GM18517 (cell line): ENCODE data around the gene RGL4.

Experiments used
- ATAC-seq: cut with Tn5 transposase; IDR thresholded peaks from one replicate; pipeline ENCODE4 v1.9.1; 2021; ENCODE audit warnings: mild to moderate bottlenecking, moderate library complexity; ENCODE audit not compliant: unreplicated experiment

The RGL4 gene

DNA sequence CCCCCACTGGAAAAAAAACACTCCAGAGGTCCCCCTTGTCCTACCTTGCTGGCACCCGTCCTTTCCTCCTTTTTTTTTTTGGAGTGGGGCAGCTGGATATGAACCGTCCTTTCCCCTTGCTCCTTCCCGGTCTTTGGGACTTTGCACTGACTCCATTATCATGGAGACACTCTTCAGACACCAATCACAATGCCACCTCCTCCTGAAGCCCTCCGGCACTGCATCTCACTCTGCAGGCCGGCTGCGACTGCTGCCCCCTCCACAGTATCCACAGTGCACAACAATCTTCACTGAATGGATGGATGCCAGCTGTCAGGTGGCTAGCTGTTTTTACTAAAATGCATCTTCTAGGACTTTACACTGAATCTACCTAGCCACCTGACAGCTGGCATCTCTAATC lies 12.7 kb upstream of the RGL4 start:
- no peak for ATAC-seq

DNA sequence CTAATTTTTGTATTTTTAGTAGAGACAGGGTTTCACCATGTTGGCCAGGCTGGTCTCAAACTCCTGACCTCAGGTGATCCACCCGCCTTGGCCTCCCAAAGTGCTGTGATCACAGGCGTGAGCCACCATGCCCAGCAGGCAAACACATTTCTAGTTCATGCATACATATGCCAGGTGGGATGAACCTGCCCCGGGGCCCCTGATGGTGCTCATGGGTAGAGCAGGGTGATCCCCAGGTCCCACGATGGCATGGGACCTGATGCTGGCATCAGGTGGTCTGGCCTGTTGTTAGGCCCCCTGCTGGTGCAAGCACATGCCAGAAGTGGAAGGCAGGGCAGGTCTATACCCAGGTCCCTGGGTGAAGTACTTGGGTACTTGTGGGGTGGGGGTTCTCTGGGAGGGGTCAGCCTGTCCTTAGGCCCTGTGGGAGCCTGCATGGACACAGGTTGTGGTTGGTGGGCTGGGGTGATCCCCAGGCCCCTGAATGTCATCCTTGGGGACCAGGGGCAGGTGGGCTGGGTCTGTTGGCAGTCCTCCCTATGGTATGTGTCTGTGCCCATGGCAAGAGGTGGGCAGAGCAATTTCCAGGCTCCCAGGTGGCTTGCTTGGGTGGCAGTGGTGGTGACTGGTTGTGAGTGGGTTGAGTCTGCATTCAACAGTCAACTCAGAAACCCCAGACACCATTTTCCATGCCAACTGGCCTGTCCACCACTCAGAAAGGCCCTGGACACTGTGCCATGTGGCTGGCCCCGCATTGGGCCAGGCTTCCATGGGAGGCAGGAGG lies 9.6 kb upstream of the RGL4 start:
- no peak for ATAC-seq

DNA sequence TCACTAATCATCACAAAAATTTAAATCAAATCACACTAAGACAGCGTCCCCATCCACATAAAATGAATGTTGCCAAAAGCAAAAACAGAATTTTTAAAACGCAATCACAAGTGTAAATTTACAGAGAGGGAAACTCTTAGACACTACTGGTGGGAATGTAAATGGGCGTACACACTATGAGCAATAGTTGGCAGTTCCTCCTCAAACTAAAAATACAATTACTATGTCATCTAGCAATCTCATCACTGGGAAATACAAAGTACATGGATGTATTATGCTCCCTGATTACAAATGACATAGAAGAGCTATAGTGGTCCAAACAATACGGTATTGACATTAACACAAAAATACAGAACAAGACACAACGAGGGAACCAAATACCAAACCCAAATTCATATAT lies 8.7 kb upstream of the RGL4 start:
- no peak for ATAC-seq

DNA sequence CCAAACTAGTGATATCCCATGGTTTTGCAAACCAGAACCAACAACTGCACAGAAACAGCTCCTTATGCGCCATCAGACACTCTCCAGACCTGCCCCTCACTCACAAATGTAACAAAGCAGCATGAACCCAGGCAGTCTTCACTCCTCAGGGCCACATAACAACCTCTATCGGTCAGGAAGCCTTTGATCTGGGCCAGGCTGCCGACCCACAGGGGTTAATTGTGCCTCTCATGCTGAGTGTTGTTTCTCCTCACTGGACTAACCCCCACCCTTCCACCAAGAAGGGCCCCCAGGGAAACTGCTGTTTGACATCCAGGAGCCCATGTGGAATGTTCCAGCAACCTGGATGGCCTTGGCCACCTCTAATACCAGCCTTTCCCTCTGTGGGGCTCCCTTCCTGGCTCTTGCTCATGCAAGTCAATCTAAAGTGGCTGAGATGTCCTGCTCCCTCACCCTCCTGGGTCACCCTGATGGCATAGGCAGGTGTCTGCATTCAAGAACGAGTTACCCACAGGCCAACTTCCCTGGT lies 7.9 kb upstream of the RGL4 start:
- no peak for ATAC-seq

DNA sequence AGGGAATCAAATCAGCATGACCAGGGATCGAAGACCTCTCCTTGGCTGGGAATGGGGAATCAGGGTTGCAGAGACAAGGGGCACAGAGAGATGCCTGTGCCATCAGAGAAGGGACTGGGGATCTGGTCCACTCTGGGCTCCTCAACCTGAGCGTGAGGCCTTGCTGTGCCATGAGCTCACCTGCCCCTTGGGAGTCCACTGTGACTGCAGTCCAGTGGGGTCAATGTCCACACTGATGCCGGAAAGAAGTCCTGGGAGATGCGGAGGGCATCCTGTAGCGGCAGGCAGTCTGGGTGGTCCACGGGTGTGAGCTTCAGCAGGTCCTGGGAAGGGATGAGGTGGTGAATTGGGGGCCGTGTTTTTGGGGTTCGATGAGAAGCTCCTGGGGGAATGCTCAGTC lies 7.3 kb upstream of the RGL4 start:
- no peak for ATAC-seq

DNA sequence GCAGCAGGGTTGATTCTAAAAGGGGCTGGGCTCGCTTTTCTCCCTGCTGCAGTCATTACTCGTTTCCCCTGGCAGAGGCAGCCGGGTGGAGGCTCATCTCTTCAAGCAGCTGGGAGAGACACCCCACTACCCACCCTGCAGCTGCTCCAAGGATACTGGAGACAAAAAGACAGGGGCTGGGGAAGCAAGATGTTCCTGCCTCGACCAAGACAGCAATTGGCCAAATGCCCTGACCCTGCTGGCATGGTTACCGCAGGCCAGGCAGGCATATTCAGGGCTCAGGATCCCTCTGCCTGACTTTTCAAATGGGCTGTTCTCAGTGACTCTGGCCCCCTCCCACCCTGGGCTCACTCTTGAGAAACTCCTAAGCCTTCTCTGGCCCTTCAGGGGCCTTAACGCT lies 6.8 kb upstream of the RGL4 start:
- no peak for ATAC-seq

DNA sequence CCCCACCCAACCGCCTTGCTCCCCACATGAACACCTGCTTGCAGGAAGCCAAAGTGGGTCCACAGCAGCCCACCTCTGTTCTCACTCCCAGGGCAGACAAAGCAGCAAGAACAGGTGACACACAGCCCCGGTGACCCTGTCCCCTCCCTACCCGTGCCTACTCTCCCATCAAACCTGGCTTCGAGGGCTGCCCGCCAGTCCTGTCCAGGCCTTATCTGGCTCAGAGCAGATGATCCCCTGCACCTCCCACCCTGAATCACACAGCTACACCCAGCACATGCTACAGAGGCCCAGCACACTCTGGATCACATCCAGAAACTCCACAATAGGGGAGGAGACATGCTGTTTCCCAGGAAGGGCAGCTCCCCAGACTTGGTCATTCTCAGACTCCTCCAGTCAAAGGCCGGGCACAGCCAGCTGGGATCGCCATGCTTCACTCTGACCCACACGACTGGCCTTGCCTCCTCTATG lies 6.2 kb upstream of the RGL4 start:
- no peak for ATAC-seq

DNA sequence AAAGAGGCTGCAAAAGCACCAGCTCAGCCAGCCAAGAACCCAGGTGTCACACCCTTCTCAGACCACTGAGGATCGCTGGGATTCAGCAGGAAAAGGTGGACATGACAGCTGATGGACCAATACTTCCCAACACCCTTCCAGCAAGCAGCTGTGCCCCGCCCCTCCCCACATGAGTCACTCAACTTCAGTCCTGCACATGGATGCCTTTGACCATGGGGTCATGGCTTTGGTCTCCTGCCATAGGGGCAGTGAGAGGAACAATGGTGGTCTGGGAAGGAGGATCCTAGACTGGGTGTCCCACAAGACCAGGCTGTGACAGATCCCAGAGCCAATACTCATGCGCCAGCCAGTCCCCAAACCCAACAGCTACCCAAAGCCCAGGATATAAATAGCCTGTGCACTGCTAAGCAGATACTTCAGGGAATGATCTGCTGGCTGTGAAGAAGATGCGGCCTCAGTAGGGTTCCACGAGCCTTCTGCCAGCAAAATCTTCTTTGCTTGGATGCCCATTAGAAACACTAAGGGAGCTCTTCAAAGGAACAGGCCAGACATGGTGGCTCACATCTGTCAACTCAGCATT lies 5.5 kb upstream of the RGL4 start:
- no peak for ATAC-seq

DNA sequence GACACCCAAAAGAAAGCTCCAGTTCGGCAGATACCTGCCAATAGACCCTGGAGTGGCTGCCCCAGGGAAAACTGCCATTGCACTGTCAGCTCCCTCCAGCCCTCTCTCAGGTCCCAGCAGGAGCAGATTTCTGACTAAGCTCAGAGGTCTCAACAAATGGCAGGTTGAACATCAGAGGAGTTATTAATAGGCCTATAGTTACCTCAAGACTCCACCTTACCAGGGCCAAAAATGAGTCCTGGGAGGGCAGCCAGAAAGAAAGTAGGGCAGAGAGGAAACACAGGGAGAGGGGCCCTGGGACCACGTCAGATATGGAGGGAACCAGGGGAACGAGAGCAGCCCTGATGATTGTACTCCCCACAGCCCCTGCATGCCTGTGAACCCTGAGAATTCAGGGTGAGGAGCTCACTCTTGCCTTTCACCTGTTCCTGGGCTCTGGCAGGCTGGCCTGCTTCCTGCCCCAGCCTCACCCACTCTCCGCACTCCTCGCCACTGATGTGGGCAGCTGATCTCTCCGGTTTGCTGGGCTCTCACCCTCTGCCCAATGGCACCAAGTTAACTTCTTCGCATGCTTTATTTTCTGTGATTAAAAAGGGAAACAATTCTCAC lies 4.3 kb upstream of the RGL4 start:
- ATAC-seq: no peak

DNA sequence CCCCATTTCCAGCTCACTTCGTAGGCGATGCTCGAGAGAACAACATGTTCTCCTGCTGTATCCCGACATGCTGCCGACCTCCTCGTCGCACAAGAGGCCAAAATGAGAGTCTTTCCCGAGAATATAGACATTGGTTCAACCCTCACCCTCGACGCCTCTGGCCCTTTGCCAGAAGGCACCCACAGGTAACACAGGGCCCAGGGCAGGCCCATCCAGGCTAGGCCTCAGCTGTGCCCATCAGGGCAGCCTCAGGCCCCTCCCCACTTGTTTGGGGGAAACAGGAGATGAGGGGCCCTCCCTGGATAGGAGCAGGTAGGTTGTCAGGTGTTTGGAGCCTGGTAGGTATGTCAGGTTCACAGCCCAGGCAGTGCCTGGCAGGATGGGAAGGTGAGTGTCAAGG lies 2.7 kb upstream of the RGL4 start:
- ATAC-seq: no peak

DNA sequence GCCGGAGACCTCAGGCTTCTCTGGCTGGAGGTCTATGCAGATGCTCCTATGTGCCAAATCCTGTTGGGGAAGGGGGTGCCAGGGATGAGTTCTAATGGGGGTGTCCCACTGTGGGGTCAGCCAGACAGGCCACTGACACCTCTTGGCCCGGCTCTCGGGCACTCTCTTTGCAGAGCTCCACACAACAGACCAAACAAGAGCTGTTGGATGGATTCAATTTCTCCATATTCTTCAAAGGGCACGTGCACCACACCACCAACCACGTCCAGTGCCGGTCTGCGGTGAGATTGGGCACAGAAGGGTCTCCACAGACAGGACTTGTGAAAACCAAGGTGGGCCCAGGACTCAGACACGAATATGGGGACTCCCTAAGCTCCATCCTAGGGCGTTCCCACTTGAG lies 2.2 kb upstream of the RGL4 start:
- ATAC-seq: no peak

DNA sequence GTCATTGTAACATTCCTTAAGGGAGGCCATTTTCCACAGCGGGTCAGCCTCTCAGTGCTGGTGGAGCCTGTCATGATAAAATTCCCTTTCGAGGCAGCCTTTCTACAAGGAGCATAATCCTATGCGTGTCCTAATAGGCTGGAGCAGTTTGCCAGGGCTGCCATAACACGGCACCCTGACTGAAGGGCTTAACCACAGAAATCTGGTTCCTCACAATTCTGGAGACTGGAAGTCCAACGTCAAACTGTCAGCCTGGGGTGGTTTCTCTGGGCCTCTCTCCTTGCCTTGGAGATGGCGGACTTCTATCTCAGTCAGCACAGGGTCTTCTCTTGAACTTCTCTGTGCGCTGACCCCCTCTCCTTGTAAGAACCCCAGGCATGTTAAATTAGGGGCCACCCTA lies 1.4 kb upstream of the RGL4 start:
- no peak for ATAC-seq

DNA sequence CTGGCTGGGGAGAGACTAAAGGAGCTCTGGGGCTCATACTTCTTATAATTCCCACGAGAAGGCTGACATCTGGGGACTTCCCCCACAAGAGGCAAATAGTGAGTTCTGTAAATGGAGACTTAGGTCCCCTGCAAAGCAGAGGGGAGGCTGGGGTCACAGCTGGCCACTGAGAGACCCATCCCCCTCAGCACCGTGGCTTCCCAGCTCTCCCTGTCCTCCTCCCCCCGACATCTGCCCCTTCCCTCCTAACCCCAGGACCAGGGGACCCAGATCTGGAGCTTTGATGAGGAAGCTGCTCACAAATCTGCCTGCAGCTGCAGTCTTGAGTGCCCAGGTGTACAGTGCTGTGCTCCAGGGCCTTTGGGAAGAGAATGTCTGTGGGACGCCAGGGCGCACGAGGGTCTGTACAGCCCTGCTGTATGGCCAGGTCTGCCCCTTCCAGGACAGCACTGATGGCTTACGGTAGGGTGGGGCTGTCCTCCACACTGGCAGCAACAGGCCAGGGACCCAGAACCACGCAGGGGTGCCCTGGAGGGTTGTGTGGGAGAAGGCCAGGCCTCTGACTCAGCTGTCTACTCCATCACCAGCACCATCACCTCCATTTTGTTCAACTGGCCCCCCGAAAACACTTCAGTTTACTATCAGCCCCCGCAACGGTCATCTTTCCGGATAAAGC lies 1.1 kb downstream of the RGL4 start:
- ATAC-seq: no peak

DNA sequence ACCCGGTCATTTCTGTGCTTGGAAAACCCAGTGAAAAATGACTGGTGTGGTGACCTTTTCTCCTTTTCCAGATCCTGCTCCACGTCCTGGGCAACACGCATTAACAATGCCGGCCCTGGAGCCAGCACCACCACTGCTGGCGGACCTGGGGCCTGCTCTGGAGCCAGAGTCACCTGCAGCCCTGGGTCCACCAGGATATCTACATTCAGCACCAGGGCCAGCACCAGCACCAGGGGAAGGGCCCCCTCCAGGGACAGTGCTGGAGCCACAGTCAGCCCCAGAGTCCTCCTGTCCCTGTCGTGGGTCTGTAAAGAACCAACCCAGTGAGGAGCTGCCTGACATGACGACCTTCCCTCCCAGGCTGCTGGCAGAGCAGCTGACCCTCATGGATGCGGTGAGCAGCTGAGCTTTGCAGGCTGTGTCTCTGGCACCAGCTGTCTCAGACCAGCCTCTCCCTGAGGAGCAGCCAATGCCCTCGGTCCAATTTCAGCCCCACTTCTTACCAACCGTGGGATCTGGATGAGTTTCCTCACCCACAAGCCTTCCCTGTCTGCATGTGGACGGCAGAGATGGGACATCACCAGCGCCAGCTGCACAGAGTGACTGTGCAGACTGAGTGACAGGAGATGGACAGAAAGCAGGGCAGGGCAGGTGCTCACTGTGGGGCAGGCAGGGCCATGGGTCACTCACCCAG lies 1.9 kb downstream of the RGL4 start:
- ATAC-seq: no peak

DNA sequence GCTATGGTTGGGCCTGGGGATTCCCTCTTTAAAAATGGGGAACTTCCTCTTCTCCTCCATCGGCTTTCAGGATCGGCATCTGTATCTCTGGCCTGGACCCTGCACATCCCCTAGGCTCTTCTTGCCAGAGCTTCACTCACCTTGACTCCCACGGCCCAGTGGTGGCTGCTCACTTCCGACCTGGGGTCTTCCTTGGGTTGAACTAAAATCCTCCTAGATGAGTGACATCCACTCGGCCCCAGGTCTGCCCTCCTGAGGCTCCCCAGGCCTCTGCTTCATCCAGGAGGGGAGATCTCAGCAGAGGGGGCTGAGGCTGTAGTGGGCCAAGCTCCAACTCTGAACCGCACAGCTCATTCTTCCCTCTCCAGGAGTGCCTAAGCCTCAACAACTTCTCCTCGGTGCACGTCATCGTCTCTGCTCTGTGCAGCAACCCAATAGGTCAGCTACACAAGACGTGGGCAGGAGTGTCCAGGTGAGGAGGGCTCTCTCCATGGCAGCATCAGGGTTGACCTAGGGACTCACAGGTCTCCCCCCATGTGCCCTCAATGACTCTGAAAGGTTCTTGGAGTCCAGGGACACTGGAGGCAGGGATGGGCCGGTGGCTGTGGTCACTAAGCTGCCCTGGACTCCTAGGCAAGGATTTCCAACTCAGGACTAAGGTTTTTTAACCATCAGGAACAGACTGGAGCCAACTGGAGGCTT lies 3.3 kb downstream of the RGL4 start:
- ATAC-seq: no peak

DNA sequence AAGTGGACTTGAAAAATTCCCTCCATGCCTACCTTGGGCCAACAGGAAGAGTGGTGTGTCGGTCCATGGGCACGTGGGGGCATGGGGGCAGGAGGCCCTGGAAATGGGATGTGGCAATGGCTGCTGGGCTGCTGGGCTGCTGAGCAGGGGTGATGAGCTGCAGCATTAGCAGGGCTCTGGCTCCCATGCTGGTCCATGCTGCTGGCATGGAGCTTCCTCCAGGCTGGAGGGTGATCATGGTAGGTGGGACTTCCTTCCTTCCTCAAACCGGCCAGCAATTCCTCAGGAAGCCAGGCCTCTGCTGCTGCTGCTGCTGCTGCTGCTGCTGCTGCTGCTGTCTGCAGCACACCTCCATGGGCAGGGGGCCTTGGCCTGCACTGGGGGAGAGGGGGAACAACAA lies 4.3 kb downstream of the RGL4 start:
- no peak for ATAC-seq

DNA sequence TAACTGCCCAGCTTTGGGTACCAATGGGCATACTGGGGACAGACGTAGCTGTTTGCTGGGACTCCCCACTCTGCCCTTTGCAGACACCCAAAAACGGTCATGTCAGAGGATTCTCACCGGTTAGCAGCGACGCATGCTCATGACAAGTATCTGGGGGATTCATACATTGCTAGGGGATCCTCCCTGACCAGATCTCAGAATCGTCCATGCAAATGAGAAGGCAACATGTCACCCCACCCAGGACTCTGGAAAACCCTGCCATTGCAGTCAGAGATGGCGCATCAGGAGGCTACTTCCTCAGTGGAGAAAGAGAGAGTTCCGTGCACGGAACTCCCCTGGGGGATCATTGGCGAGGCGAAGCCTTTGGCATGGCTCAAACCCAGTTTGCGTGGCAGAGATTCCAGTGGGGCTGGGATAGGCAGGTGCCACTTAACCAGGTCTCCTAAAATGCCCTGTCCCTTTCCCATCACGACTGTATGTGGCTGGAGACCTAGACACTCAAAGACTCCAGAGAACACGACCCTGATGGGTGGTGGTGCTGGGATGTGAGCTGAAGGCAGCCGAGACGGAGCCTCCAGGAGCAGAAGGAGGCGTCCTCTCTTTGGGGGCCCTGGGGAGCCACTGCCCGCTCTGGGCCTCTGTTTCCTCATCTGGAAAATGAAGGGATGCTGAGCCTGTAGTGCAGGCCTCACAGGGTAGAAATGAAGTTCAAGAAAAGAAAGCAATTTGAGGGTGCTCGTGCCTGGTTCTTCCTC lies 4.9 kb downstream of the RGL4 start:
- no peak for ATAC-seq

DNA sequence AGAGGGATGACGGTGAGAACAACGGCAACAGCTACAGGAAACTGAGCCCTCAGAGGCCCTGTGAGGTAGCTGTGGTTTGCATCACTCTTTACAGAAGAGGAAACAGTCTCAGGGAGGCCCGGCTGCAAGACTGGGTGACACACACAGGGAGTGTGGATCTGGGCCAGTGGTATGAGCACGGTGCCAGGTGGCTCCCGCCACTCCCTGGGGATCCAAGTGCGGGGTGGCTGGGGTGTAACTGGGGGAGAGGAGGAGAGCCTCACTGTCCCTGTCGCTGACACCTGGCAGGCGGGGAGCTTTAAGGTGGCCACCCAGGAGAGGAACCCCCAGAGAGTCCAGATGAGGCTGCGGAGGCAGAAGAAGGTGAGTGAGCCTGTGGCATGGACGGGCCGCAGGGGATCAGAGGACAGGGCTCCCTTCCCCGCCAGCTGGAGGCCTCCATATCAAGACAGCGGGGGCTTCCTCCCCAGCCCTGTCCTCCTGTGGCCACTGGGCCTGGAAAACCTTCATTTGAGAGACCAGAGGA lies 5.6 kb downstream of the RGL4 start:
- peak; percentile 70 for ATAC-seq
